Left lung (tissue), 10 donors: ENCODE measurements around the gene KLHDC10. TPM values are rescaled to one million over a fixed set of nuclear protein-coding genes. Genes with fewer than 3 reads are reported as not detected.

Experiments
- ATAC-seq: fragments of 200-7000 bp; cut with Tn5 transposase; one replicate; pipeline ENCODE4 v1.9.1; 2020; ENCODE audit warnings: moderate library complexity
- DNase-seq, 4 donors: peaks; one replicate each; pipeline ENCODE4 v3.0.0-alpha.2; 2013 to 2020
- H3K27ac ChIP-seq, 2 donors: fragments of 200-600 bp; sonication (generic) in 1 of 2; one replicate each; pipeline versions ENCODE4 v1.5.0 to v1.8.0; 2020 to 2021
- H3K27me3 ChIP-seq, 2 donors: fragments of 200-600 bp; sonication (generic) in 1 of 2; one replicate each; pipeline versions ENCODE4 v1.5.0 to v1.8.0; 2020 to 2021
- H3K36me3 ChIP-seq, 2 donors: fragments of 200-600 bp; sonication (generic) in 1 of 2; one replicate each; pipeline versions ENCODE4 v1.5.0 to v1.8.0; 2020 to 2021
- H3K4me1 ChIP-seq, 2 donors: fragments of 200-600 bp; one replicate each; pipeline ENCODE4 v1.8.0; 2021
- H3K4me3 ChIP-seq, 2 donors: fragments of 200-600 bp; sonication (generic) in 1 of 2; one replicate each; pipeline versions ENCODE4 v1.5.0 to v1.8.0; 2020 to 2021; ENCODE audit warnings: mild to moderate bottlenecking in 1 of 2
- H3K9me3 ChIP-seq, 2 donors: fragments of 200-600 bp; sonication (generic) in 1 of 2; one replicate each; pipeline versions ENCODE4 v1.5.0 to v1.8.0; 2020 to 2021
- intact Hi-C, 2 donors: fragments of 100-400 bp; cut with DNase I; formaldehyde crosslinking; loops; one replicate each; pipeline versions ENCODE4 v1.11.2 to v1.14.2; 2022
- polyA plus RNA-seq, 6 donors: library from polyadenylated mRNA; unstranded; fragments of 120-200 nt; gene quantifications; one replicate each; pipeline ENCODE4 v1.2.1, GENCODE V29; 2013; ENCODE audit not compliant: insufficient read length in 6 of 6
- total RNA-seq, 2 donors: library from RNA; stranded (reverse); fragmentation: NEBNext Ultra II Directional; extraction: Animal tissue kit (Norgen Biotek cat#: 25700); gene quantifications; one replicate each; pipeline ENCODE4 v1.2.1, GENCODE V29; 2021
- TF ChIP-seq, protein P1 (sequence below), 2 donors: fragments of 200-600 bp; sonication (generic) in 1 of 2; IDR thresholded peaks; one replicate each; pipeline versions ENCODE4 v1.5.0 to v1.8.0; 2021; ENCODE audit warnings: antibody characterized with exemption in 2 of 2
- donor health status: DM: no; HTN: yes; CAD: no.
- donor health status: DM: no; HTN: no; CAD: no.

The KLHDC10 gene
- total and polyA plus RNA-seq, 8 donors = 33.3 to 39.7 (median 37.9) TPM

DNA sequence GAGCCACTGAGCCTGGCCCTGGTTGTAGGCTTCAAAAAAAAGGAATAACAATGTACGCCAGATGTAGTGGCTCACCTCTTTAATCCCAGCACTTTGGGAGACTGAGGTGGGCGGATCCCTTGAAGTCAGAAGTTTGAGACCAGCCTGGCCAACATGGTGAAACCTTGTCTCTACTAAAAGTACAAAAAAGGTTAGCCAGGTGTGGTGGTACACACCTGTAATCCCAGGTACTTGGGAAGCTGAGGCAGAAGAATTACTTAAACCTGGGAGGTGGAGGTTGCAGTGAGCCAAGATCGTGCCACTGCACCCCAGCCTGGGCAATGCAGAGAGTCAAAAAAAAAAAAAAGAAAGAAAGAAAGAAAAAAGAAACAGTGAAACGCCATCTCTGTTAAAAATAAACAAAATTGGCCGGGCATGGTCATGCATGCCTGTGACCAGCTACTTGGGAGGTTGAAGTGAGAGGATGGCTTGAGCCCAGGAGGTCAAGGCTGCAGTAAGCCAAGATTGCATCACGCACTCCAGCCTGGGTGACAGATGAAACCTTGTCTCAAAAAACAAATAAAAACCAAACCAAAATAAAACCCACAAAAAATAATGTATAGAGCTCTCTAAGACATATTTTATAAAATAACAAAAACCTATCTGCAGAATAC lies 4.7 kb upstream of the KLHDC10 start:
- Histone ChIP-seq H3K36me3 (no peaks in the 10 kb centered on the region), H3K27me3 (no peaks in the 10 kb centered on the region), H3K9me3 (no peaks in the 10 kb centered on the region), H3K4me1 (peaks cover 0 to 4% of the 10 kb centered on the region in 2 donors), H3K27ac (no peak overlapping the region), H3K4me3 (no peak overlapping the region)
- TF ChIP-seq, protein P1, sequence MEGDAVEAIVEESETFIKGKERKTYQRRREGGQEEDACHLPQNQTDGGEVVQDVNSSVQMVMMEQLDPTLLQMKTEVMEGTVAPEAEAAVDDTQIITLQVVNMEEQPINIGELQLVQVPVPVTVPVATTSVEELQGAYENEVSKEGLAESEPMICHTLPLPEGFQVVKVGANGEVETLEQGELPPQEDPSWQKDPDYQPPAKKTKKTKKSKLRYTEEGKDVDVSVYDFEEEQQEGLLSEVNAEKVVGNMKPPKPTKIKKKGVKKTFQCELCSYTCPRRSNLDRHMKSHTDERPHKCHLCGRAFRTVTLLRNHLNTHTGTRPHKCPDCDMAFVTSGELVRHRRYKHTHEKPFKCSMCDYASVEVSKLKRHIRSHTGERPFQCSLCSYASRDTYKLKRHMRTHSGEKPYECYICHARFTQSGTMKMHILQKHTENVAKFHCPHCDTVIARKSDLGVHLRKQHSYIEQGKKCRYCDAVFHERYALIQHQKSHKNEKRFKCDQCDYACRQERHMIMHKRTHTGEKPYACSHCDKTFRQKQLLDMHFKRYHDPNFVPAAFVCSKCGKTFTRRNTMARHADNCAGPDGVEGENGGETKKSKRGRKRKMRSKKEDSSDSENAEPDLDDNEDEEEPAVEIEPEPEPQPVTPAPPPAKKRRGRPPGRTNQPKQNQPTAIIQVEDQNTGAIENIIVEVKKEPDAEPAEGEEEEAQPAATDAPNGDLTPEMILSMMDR (IDR thresholded peaks at IDR 0.05) = no peak
- DNase-seq = no peak
- no peak for ATAC-seq
- intact Hi-C loops = no loop called here

DNA sequence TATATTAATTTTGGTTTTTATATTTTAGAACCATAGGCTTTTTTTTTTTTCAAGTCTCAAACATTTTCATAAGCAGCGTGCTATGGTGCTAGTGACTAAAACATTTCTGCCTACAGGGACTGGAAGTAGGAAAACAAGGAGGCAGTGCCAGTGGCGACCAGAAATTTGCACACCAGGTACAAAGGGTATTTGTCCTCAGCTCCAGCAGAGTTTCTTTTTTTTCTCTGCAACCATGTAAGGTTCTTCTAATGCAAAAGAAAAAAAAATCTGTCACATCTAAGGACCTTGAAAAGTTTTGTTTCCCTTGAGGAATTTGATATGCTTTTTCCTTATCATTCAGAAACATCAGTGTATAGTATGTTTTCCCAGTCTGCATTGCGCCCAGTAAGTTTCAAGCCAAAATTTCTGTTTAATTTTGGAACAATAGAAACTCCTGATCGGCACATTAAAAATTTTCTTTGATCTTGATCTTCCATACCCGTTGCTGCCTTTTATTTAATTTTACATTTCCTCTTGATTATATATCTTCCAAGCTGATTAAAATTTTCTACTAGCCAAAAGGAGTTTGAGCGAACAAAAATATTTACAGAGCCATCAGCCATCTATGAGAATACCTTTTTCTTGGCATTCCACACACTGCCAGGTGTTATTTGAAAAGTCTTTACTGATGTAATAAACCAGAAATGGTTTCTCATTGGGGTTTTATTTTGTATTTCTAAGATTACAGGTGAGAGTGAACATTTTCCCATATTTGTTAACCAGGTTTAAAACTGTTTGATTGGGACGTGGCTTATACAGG lies 956 bp upstream of the KLHDC10 start:
- Histone ChIP-seq H3K27me3 (no peaks in the 10 kb centered on the region), H3K36me3 (no peaks in the 10 kb centered on the region), H3K4me3 (peak overlapping the region; percentile 76 to 99), H3K9me3 (no peaks in the 10 kb centered on the region), H3K4me1 (peaks cover 9 to 37% of the 10 kb centered on the region in 2 donors), H3K27ac (peak overlapping the region; percentile 85 to 93)
- DNase-seq (no peak), ATAC-seq (no peak)
- TF ChIP-seq, protein P1 (IDR thresholded peaks at IDR 0.05) = no peak
- intact Hi-C loops = no loop called here

DNA sequence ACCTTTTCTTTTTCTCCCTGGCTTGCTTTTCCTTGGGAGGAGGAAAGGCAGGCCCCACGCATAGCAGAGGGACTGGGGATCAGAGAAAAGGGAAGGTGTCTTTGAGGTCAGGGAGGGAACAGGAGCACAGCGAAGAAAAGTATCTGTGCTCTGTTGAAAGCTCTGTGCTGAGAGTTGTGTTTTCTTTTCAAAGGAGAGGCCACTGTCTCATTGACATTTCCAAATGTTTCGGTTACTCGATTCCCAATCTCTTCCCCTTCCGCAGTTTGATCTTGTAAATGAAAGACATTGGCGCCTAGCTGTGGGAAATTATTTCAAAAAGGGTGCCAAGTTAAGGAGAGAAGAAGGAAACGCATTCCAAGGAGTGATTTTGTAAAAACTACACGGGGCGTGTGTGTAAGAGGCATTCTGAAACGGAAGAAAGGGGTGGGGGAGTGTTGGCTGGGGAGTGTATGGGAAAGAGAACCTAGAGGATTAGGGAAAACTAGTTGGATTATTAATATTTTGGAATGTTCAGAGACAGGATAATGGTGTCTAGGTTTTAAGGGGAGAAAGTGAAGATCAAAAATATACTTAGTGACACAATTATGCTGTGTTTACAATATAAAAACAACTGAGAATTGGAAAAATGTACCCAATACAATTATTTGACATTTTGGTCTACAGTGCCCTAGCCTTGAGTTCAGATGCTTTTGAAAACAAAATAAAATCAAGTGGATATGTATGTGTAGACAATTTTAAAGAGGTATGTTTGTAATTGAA lies 708 bp downstream of the KLHDC10 start:
- DNase-seq = no peak
- no peaks in the 10 kb centered on the region for H3K36me3 ChIP-seq
- no peaks in the 10 kb centered on the region for H3K9me3 ChIP-seq
- intact Hi-C loops = loop anchor here in 1 of 2 donors (10.0 kb wide), 1 partner anchor 654 kb away; no protein-coding TSS in a partner anchor
- ATAC-seq = peak; percentile 21
- peak overlapping the region; percentile 76 to 99 for H3K4me3 ChIP-seq
- H3K4me1 ChIP-seq = peaks cover 9 to 46% of the 10 kb centered on the region in 2 donors
- TF ChIP-seq, protein P1 (IDR thresholded peaks at IDR 0.05) = no peak
- peak overlapping the region; percentile 76 to 93 for H3K27ac ChIP-seq
- H3K27me3 ChIP-seq = no peaks in the 10 kb centered on the region

DNA sequence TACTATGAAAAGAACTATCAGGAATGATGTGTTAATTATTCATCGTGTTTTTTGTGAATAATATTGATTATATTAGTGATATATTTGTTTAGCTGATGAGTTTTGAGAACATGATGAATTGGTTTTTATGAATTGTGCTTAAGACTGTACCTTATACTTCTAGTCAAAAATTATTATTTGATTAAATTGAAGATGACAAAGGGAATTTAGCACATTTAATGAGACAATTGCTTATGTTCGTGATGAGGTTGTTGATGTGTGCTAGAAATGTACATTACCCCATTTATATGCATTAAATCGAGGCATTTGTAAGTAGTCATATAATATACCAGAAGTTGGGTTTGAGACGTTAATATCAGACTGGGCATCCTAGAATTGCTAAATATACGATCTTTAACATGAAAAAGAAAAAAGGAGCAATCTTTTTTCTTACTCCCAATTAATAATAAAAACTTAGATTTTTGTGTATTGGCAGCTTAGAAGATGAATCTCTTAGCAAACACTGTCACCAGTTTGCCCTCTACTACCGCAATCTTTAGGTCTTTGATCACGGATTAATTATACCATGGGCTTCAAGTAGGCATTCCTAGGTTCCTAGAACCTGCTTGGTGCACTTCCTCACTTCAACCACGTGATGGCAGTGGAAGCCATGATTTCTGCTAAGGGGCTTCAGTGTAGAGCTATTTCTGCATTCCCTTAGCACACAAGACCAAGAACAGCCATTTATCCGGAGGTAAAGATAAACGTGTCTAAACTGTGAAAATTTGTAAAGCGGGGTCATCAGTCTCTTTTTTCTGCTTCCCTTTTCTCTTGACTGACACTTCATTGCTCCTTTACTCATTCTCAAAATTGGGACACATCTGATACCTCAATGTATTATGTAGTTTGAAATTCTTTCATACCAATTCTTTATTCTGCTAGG lies 1.6 kb downstream of the KLHDC10 start:
- intact Hi-C loops = loop anchor here in 1 of 2 donors (10.0 kb wide), 1 partner anchor 653 kb away; no protein-coding TSS in a partner anchor
- ATAC-seq = peak; percentile 61

More for the DNA sequence above, 1.6 kb downstream of the KLHDC10 start:
- H3K4me1 ChIP-seq = peaks cover 9 to 52% of the 10 kb centered on the region in 2 donors
- DNase-seq = peak in 2 of 4 donors; percentile 71 to 90
- H3K27ac ChIP-seq = no peak overlapping the region
- TF ChIP-seq, protein P1 (IDR thresholded peaks at IDR 0.05) = peak; percentile 90 to 91
- H3K9me3 ChIP-seq = no peaks in the 10 kb centered on the region
- no peaks in the 10 kb centered on the region for H3K27me3 ChIP-seq
- H3K36me3 ChIP-seq = no peaks in the 10 kb centered on the region
- peak overlapping the region in 1 of 2 donors; percentile 99 for H3K4me3 ChIP-seq
